Measurements from ENCODE around the gene DOCK2.

DNA sequence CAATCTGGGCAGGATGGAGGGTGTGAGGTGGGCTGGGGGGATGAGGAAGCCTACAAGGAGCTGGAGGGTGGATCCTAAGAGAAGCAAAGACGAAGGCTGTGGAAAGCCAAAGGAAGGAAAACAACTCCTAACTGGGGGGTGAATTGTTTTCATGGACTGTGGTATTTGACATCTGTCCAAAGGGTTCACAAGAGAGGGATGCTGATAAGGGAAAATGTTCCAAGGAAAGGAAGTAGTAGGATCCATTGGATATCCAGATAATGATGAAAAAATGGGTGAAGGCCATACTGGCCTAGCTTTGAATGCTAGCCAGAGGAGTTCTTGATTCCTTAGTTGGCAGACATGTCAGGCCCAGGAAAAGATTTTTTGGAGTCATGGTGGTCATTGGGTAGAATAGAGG, 416.8 kb downstream of the DOCK2 start:
- TF ChIP-seq, protein P1, sequence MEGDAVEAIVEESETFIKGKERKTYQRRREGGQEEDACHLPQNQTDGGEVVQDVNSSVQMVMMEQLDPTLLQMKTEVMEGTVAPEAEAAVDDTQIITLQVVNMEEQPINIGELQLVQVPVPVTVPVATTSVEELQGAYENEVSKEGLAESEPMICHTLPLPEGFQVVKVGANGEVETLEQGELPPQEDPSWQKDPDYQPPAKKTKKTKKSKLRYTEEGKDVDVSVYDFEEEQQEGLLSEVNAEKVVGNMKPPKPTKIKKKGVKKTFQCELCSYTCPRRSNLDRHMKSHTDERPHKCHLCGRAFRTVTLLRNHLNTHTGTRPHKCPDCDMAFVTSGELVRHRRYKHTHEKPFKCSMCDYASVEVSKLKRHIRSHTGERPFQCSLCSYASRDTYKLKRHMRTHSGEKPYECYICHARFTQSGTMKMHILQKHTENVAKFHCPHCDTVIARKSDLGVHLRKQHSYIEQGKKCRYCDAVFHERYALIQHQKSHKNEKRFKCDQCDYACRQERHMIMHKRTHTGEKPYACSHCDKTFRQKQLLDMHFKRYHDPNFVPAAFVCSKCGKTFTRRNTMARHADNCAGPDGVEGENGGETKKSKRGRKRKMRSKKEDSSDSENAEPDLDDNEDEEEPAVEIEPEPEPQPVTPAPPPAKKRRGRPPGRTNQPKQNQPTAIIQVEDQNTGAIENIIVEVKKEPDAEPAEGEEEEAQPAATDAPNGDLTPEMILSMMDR (IDR thresholded peaks at IDR 0.05; ENCODE audit: insufficient read depth, low read length, poor library complexity, severe bottlenecking): no peak
- TF ChIP-seq EZH2phosphoT487 (conservative IDR thresholded peaks at IDR 0.05; ENCODE audit: low read length): no peak
